GM12874 (cell line): ENCODE measurements around the gene ARHGAP25.
A peak's percentile ranks its signal among the peaks of the same experiment; 100 is the strongest.

Source experiments
- CTCF ChIP-seq: IDR thresholded peaks from 2 replicates; pipeline ENCODE4 v1.5.1; 2011; ENCODE audit warnings: low read depth, mild to moderate bottlenecking, control low read depth, low read length, moderate library complexity; ENCODE audit not compliant: insufficient read depth

Gene ARHGAP25

GRCh38 chr2:68710336-68710735, 24.3 kb upstream of the ARHGAP25 start:
- TF ChIP-seq CTCF, result no peak

- no peak for TF ChIP-seq CTCF
Observed at GRCh38 chr2:68710756-68711155, 23.9 kb upstream of the ARHGAP25 start.

GRCh38 chr2:68714866-68715265, 19.7 kb upstream of the ARHGAP25 start:
- TF ChIP-seq CTCF, result no peak

GRCh38 chr2:68715353-68716041, 19.1 kb upstream of the ARHGAP25 start:
- TF ChIP-seq CTCF, result peak; percentile 86

GRCh38 chr2:68716604-68717304, 17.9 kb upstream of the ARHGAP25 start:
- TF ChIP-seq CTCF, result no peak

GRCh38 chr2:68717305-68717661, 17.3 kb upstream of the ARHGAP25 start:
- TF ChIP-seq CTCF, result no peak

- TF ChIP-seq CTCF, result no peak
Observed at GRCh38 chr2:68719912-68720311, 14.7 kb upstream of the ARHGAP25 start.
